Measurements from ENCODE around the gene PACRG. TPM values are rescaled to one million over a fixed set of nuclear protein-coding genes. Genes with fewer than 3 reads are reported as not detected.
A peak's percentile ranks its signal among the peaks of the same experiment; 100 is the strongest.

PACRG gene
- total and polyA plus RNA-seq, 2 of the 8 experiments (the other 6 are each of a cell fraction or from before 2014, with no cell fraction given), result 0.44 to 0.54 TPM

DNA sequence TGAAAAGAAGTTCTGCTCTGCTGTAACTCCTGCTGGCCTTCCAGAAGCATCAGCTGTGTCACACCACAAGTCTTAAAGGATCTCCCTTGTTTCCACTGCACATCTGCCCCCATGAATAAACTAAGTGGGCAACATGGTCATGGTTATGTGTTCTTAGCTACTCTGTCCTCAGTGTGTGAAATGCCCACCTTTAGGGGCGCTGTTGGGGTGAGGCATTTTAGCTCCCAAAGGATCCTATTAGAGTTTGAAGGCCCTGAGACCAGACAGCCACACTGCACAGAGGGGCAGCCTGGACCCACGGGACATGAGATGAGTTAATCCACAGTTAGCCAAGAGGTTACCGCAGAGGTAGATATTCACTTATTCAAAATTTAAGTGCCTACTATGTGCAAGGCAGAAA lies 392.4 kb downstream of the PACRG start:
- H3K4ac ChIP-seq (replicated peaks; ENCODE audit: insufficient read length, low read depth, low read length), result no peak overlapping the region
- no peak overlapping the region for H2AK5ac ChIP-seq (ENCODE audit: low read depth, low read length)
- no peak overlapping the region for H2AFZ ChIP-seq (ENCODE audit: low read length)
- no peaks in the 10 kb centered on the region for H3K23me2 ChIP-seq (ENCODE audit: low read depth, low read length)
- H3K79me2 ChIP-seq (ENCODE audit: control insufficient read depth in 1 of 2, insufficient read depth in 2 of 2, low read length in 2 of 2), result no peaks in the 10 kb centered on the region
- H2BK5ac ChIP-seq (ENCODE audit: low read depth, low read length), result no peak overlapping the region
- H4K5ac ChIP-seq (ENCODE audit: insufficient read length, low read depth, low read length), result no peak overlapping the region
- no peak overlapping the region for H3K4me2 ChIP-seq (ENCODE audit: insufficient read depth in 1 of 2, low read depth in 2 of 2, low read length in 2 of 2)
- DNase-seq (ENCODE audit: low read depth in 1 of 2, low spot score in 2 of 2), result no peak
- TF ChIP-seq HDAC6 (IDR thresholded peaks at IDR 0.05; ENCODE audit: low read depth, low read length) (no peak), CTCF (IDR thresholded peaks at IDR 0.05; ENCODE audit: control extremely low read depth in 1 of 3, insufficient read depth in 1 of 3, low read depth in 1 of 3, low read length in 3 of 3) (peak; percentile 2 to 61 (median 29); a peak in 3 of 4 replicates), RXRA (IDR thresholded peaks at IDR 0.05; ENCODE audit: insufficient read depth, low read depth, low read length) (no peak), RAD21 (IDR thresholded peaks at IDR 0.05 in 1 of 2, conservative IDR thresholded peaks at IDR 0.05 in 1 of 2; ENCODE audit: low read depth in 2 of 2, low read length in 2 of 2) (peak; percentile 22 to 36)
- no peak overlapping the region for H3K14ac ChIP-seq (ENCODE audit: insufficient read length)
- no peak overlapping the region for H3K23ac ChIP-seq (ENCODE audit: insufficient read length)
- peaks cover 0 to 2% (median 0%) of the 10 kb centered on the region in 4 experiments; a peak in 1 of 7 replicates for H3K4me1 ChIP-seq (replicated peaks in 1 of 4; ENCODE audit: control insufficient read depth in 3 of 4, insufficient read depth in 4 of 4, low read length in 3 of 4)
- WGBS, 2 experiments (ENCODE audit: extremely low coverage in 1 of 2, insufficient coverage in 1 of 2, insufficient read length in 1 of 2, insufficient replicate concordance in 2 of 2, low coverage in 1 of 2, low lambda C conversion rate in 2 of 2, missing lambda C conversion rate in 1 of 2), result 80% methylated on average over 3 of the region's 3 CpGs; no CpG with 5 or more reads in 1 of the 2 experiments
- ChIA-PET CTCF (ENCODE audit: partially characterized antibody) (interaction anchor here (0.5 to 2.3 kb wide), 15 partner anchors 9 to 1659 kb away, joined by 3 to 12 read pairs (median 4); no protein-coding TSS in a partner anchor), POLR2A (ENCODE audit: partially characterized antibody) (interaction anchor here (0.7 kb wide), 1 partner anchor 34 kb away, joined by 3 read pairs; no protein-coding TSS in a partner anchor)
- H2BK12ac ChIP-seq (ENCODE audit: low read depth, low read length), result no peak overlapping the region
- no peak overlapping the region for H4K8ac ChIP-seq (ENCODE audit: extremely low read depth, insufficient read depth, low read length)
- no peaks in the 10 kb centered on the region for H3K27me3 ChIP-seq (replicated peaks in 1 of 4; ENCODE audit: control insufficient read depth in 3 of 4, extremely low read depth in 1 of 4, insufficient read depth in 3 of 4, low read length in 3 of 4)
- no peak overlapping the region for H2BK20ac ChIP-seq (ENCODE audit: low read length)
- H2BK15ac ChIP-seq (ENCODE audit: low read length), result no peak overlapping the region
- no peaks in the 10 kb centered on the region for H4K20me1 ChIP-seq (replicated peaks in 1 of 2; ENCODE audit: control insufficient read depth in 1 of 2, insufficient read depth in 2 of 2, low read length in 2 of 2)
- no peak overlapping the region for H3K4me3 ChIP-seq (ENCODE audit: extremely low read depth in 1 of 4, insufficient read depth in 2 of 4, low read depth in 3 of 4, low read length in 4 of 4)
- H3K9ac ChIP-seq (replicated peaks in 1 of 4; ENCODE audit: extremely low read depth in 1 of 4, low read depth in 3 of 4, low read length in 3 of 4), result no peak overlapping the region
- H3K56ac ChIP-seq (replicated peaks; ENCODE audit: insufficient read length, low read depth, low read length), result no peak overlapping the region
- no peaks in the 10 kb centered on the region for H3K36me3 ChIP-seq (ENCODE audit: control insufficient read depth in 2 of 4, insufficient read depth in 4 of 4, low read length in 3 of 4)
- H4K91ac ChIP-seq (replicated peaks; ENCODE audit: insufficient read length, low read length), result no peak overlapping the region
- no peak for FAIRE-seq
- H3K9me3 ChIP-seq (ENCODE audit: insufficient read depth in 2 of 2, low read depth in 1 of 2, low read length in 1 of 2), result peaks cover 0 to 4% of the 10 kb centered on the region in 2 experiments; a peak in 1 of 4 replicates
- H3K79me1 ChIP-seq (ENCODE audit: low read depth, low read length), result no peaks in the 10 kb centered on the region
- no peak overlapping the region for H3K18ac ChIP-seq (ENCODE audit: extremely low read depth, low read length)
- no peak overlapping the region for H2BK120ac ChIP-seq (replicated peaks; ENCODE audit: low read depth, low read length)
- H3K27ac ChIP-seq (ENCODE audit: low read depth, low read length), result no peak overlapping the region
